ENCODE measurements around the gene MIPEP. TPM values are rescaled to one million over a fixed set of nuclear protein-coding genes. Genes with fewer than 3 reads are reported as not detected.
"Not testable (repeated sequence)": the region's sequence is repeated elsewhere in the genome, so short reads cannot be mapped to it uniquely, and the experiment has no call there.

Gene MIPEP
- total RNA-seq, 2 experiments from 2014 or later = 3.9 to 4.8 TPM

- Mint-ChIP-seq H3K4me1 (ENCODE audit: low read depth) (no peaks in the 10 kb centered on the region), H3K36me3 (ENCODE audit: low read depth) (no peaks in the 10 kb centered on the region), H3K9me3 (no peaks in the 10 kb centered on the region), H3K27me3 (peaks cover 50% of the 10 kb centered on the region), H3K4me3 (no peak overlapping the region), H3K27ac (no peak overlapping the region)
- Histone ChIP-seq H3K9me3 (ENCODE audit: control insufficient read depth in 1 of 2, insufficient read depth in 1 of 2, low read length in 2 of 2) (peaks cover 0 to 6% of the 10 kb centered on the region in 2 experiments), H3K27ac (ENCODE audit: low read depth in 1 of 2, low read length in 2 of 2) (no peak overlapping the region), H3K4me3 (ENCODE audit: low read length) (no peak overlapping the region), H3K4me1 (ENCODE audit: insufficient read depth, low read length) (peaks cover 12% of the 10 kb centered on the region), H3K27me3 (ENCODE audit: control insufficient read depth in 1 of 2, insufficient read depth in 2 of 2, low read length in 2 of 2) (peaks cover 24 to 38% of the 10 kb centered on the region in 2 experiments), H3K36me3 (ENCODE audit: insufficient read depth, low read length) (no peaks in the 10 kb centered on the region)
- POLR2A ChIA-PET = no interaction called here
- peak in 10 of 14 experiments; percentile 4 to 62 (median 26) for DNase-seq
- peak; percentile 69 for TF ChIP-seq CTCF (IDR thresholded peaks at IDR 0.05)
- CTCF ChIA-PET = no interaction called here
- intact Hi-C loops (cut with DNase I, micrococcal nuclease) = loop anchor here (1.0 to 5.0 kb wide), 2 partner anchors 327 to 433 kb away; partner anchors contain the start of gene TNFRSF19 (in 1 of the 2)
- ATAC-seq (ENCODE audit: poor library complexity) = peak; percentile 77
Measured at GRCh38 chr13:23899555-23899954, 10.4 kb upstream of the MIPEP start.

GRCh38 chr13:23898101-23898500, 8.9 kb upstream of the MIPEP start:
- Mint-ChIP-seq H3K36me3 (ENCODE audit: low read depth) (no peaks in the 10 kb centered on the region), H3K9me3 (no peaks in the 10 kb centered on the region), H3K27me3 (peaks cover 40% of the 10 kb centered on the region), H3K4me1 (ENCODE audit: low read depth) (no peaks in the 10 kb centered on the region), H3K4me3 (no peak overlapping the region), H3K27ac (no peak overlapping the region)
- TF ChIP-seq CTCF (IDR thresholded peaks at IDR 0.05) = no peak
- H3K27me3 ChIP-seq (ENCODE audit: control insufficient read depth in 1 of 2, insufficient read depth in 2 of 2, low read length in 2 of 2) = peaks cover 12 to 25% of the 10 kb centered on the region in 2 experiments
- no peak for DNase-seq
- no peaks in the 10 kb centered on the region for H3K36me3 ChIP-seq (ENCODE audit: insufficient read depth, low read length)
- no peak for ATAC-seq (ENCODE audit: poor library complexity)
- intact Hi-C loops (cut with DNase I, micrococcal nuclease) = loop anchor here in 1 of 2 experiments (5.0 kb wide), 1 partner anchor 326 kb away; the partner anchor contains the start of gene TNFRSF19
- peaks cover 2% of the 10 kb centered on the region for H3K4me1 ChIP-seq (ENCODE audit: insufficient read depth, low read length)
- no peaks in the 10 kb centered on the region for H3K9me3 ChIP-seq (ENCODE audit: control insufficient read depth in 1 of 2, insufficient read depth in 1 of 2, low read length in 2 of 2)
- ChIA-PET CTCF (no interaction called here), POLR2A (no interaction called here)
- H3K27ac ChIP-seq (ENCODE audit: low read depth in 1 of 2, low read length in 2 of 2) = no peak overlapping the region
- H3K4me3 ChIP-seq (ENCODE audit: low read length) = no peak overlapping the region

- H3K36me3 Mint-ChIP-seq (ENCODE audit: low read depth); DNase-seq; H3K9me3 ChIP-seq (ENCODE audit: control insufficient read depth in 1 of 2, insufficient read depth in 1 of 2, low read length in 2 of 2); POLR2A ChIA-PET; H3K4me1 ChIP-seq (ENCODE audit: insufficient read depth, low read length); H3K4me3 Mint-ChIP-seq; H3K4me3 ChIP-seq (ENCODE audit: low read length); H3K27ac ChIP-seq (ENCODE audit: low read depth in 1 of 2, low read length in 2 of 2); H3K9me3 Mint-ChIP-seq; H3K27ac Mint-ChIP-seq; H3K36me3 ChIP-seq (ENCODE audit: insufficient read depth, low read length); ATAC-seq (ENCODE audit: poor library complexity); CTCF ChIA-PET; H3K4me1 Mint-ChIP-seq (ENCODE audit: low read depth): not testable (repeated sequence)
- intact Hi-C loops (cut with DNase I, micrococcal nuclease) = loop anchor here in 1 of 2 experiments (5.0 kb wide), 1 partner anchor 325 kb away; the partner anchor contains the start of gene TNFRSF19
- H3K27me3 Mint-ChIP-seq = peaks cover 34% of the 10 kb centered on the region
- peaks cover 10 to 19% of the 10 kb centered on the region in 2 experiments for H3K27me3 ChIP-seq (ENCODE audit: control insufficient read depth in 1 of 2, insufficient read depth in 2 of 2, low read length in 2 of 2)
Measured at GRCh38 chr13:23897452-23897919, 8.3 kb upstream of the MIPEP start, which contains the start of gene C1QTNF9B. TSS of gene C1QTNF9B (minus strand) at chr13:23897502.

- H3K4me3 ChIP-seq (ENCODE audit: low read length); H3K4me1 Mint-ChIP-seq (ENCODE audit: low read depth); H3K9me3 Mint-ChIP-seq; H3K4me1 ChIP-seq (ENCODE audit: insufficient read depth, low read length); H3K27ac Mint-ChIP-seq; POLR2A ChIA-PET; DNase-seq; H3K9me3 ChIP-seq (ENCODE audit: control insufficient read depth in 1 of 2, insufficient read depth in 1 of 2, low read length in 2 of 2); H3K36me3 ChIP-seq (ENCODE audit: insufficient read depth, low read length); H3K4me3 Mint-ChIP-seq; CTCF ChIA-PET; H3K27me3 ChIP-seq (ENCODE audit: control insufficient read depth in 1 of 2, insufficient read depth in 2 of 2, low read length in 2 of 2); H3K27ac ChIP-seq (ENCODE audit: low read depth in 1 of 2, low read length in 2 of 2); H3K27me3 Mint-ChIP-seq; H3K36me3 Mint-ChIP-seq (ENCODE audit: low read depth); ATAC-seq (ENCODE audit: poor library complexity): not testable (repeated sequence)
- intact Hi-C loops (cut with DNase I, micrococcal nuclease) = loop anchor here in 1 of 2 experiments (5.0 kb wide), 1 partner anchor 322 kb away; the partner anchor contains the start of gene TNFRSF19
Measured at GRCh38 chr13:23894746-23895145, 5.5 kb upstream of the MIPEP start.

GRCh38 chr13:23893791-23894190, 4.6 kb upstream of the MIPEP start:
- H3K36me3 Mint-ChIP-seq (ENCODE audit: low read depth); intact Hi-C loops (cut with DNase I, micrococcal nuclease): not testable (repeated sequence)

More at GRCh38 chr13:23893791-23894190, 4.6 kb upstream of the MIPEP start:
- H3K9me3 ChIP-seq (ENCODE audit: control insufficient read depth in 1 of 2, insufficient read depth in 1 of 2, low read length in 2 of 2); H3K27ac ChIP-seq (ENCODE audit: low read depth in 1 of 2, low read length in 2 of 2); H3K36me3 ChIP-seq (ENCODE audit: insufficient read depth, low read length); H3K4me3 Mint-ChIP-seq; ATAC-seq (ENCODE audit: poor library complexity); POLR2A ChIA-PET; H3K9me3 Mint-ChIP-seq; CTCF ChIA-PET; H3K4me3 ChIP-seq (ENCODE audit: low read length); H3K27me3 Mint-ChIP-seq; H3K27ac Mint-ChIP-seq; DNase-seq; H3K27me3 ChIP-seq (ENCODE audit: control insufficient read depth in 1 of 2, insufficient read depth in 2 of 2, low read length in 2 of 2): not testable (repeated sequence)
- peaks cover 10% of the 10 kb centered on the region for H3K4me1 Mint-ChIP-seq (ENCODE audit: low read depth)
- peaks cover 11% of the 10 kb centered on the region for H3K4me1 ChIP-seq (ENCODE audit: insufficient read depth, low read length)
